ENCODE data around the gene RIIAD1.

The RIIAD1 gene

GRCh38 chr1:151718666-151719065 lies 2.7 kb upstream of the RIIAD1 start:
- Histone ChIP-seq H3K4me3 (replicated peaks; ENCODE audit: insufficient read depth, low read length) (no peak overlapping the region), H3K27ac (replicated peaks) (no peak overlapping the region), H3K27me3 (ENCODE audit: insufficient read depth, poor library complexity, severe bottlenecking) (peaks cover 55% of the 10 kb centered on the region)
- no peak for DNase-seq (ENCODE audit: low read depth in 1 of 2, low spot score in 1 of 2)
- no peak for TF ChIP-seq SPI1 (IDR thresholded peaks at IDR 0.05; ENCODE audit: borderline replicate concordance, low read depth)
- no peak for TF ChIP-seq REST (IDR thresholded peaks at IDR 0.05; ENCODE audit: insufficient replicate concordance, low read depth)
- TF ChIP-seq, protein P1, sequence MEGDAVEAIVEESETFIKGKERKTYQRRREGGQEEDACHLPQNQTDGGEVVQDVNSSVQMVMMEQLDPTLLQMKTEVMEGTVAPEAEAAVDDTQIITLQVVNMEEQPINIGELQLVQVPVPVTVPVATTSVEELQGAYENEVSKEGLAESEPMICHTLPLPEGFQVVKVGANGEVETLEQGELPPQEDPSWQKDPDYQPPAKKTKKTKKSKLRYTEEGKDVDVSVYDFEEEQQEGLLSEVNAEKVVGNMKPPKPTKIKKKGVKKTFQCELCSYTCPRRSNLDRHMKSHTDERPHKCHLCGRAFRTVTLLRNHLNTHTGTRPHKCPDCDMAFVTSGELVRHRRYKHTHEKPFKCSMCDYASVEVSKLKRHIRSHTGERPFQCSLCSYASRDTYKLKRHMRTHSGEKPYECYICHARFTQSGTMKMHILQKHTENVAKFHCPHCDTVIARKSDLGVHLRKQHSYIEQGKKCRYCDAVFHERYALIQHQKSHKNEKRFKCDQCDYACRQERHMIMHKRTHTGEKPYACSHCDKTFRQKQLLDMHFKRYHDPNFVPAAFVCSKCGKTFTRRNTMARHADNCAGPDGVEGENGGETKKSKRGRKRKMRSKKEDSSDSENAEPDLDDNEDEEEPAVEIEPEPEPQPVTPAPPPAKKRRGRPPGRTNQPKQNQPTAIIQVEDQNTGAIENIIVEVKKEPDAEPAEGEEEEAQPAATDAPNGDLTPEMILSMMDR (IDR thresholded peaks at IDR 0.05; ENCODE audit: insufficient read depth, low read length): no peak
- no peak for TF ChIP-seq POLR2AphosphoS5 (IDR thresholded peaks at IDR 0.05; ENCODE audit: low read depth)
- no peak for TF ChIP-seq GABPA (IDR thresholded peaks at IDR 0.05; ENCODE audit: low read depth)

DNA sequence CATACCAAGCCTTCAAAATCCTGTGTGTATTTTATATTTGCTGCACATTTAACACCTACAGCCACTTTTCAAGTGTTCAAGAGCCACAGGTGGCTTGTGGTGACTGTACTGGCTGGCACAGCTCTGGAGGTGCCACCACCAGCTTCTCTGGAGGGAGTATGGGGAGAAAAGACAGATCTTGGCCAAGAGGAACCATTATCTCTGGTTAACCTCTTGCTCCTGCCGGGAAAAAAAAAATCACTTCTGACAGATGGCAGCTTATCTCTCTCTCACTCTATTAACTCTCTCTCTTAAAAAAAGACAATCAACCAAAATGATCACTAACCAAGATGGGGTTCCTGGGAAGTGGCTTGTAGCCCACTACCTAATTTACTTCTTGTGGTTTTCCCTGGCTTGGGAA lies 1.2 kb upstream of the RIIAD1 start:
- no peak for TF ChIP-seq POLR2AphosphoS5 (IDR thresholded peaks at IDR 0.05; ENCODE audit: low read depth)
- TF ChIP-seq GABPA (IDR thresholded peaks at IDR 0.05; ENCODE audit: low read depth): no peak
- TF ChIP-seq, protein P1 (IDR thresholded peaks at IDR 0.05; ENCODE audit: insufficient read depth, low read length): no peak
- TF ChIP-seq SPI1 (IDR thresholded peaks at IDR 0.05; ENCODE audit: borderline replicate concordance, low read depth): no peak
- TF ChIP-seq REST (IDR thresholded peaks at IDR 0.05; ENCODE audit: insufficient replicate concordance, low read depth): no peak
- Histone ChIP-seq H3K27ac (replicated peaks) (no peak overlapping the region), H3K4me3 (replicated peaks; ENCODE audit: insufficient read depth, low read length) (no peak overlapping the region), H3K27me3 (ENCODE audit: insufficient read depth, poor library complexity, severe bottlenecking) (peaks cover 59% of the 10 kb centered on the region)
- no peak for DNase-seq (ENCODE audit: low read depth in 1 of 2, low spot score in 1 of 2)

DNA sequence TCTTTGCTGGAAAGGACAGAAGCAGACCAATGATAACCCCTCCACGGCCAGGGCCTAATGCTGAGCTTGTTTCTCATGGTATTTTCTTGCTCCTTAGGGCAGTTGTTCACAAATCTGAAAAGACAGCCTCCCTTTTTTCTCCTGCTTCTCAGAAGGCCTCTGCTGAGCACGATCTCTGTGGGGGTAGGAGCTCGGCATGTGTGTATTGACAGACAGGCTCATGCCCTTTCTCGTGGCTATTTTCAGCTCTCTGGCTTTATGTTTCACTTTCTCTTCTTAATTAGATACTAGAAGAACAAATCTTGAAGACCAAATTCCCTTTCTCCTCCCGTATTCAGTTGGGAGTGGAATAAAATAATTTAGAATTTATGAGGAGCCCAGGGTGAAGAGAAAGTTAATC lies 768 bp upstream of the RIIAD1 start:
- DNase-seq (ENCODE audit: low read depth in 1 of 2, low spot score in 1 of 2): no peak
- H3K27me3 ChIP-seq (ENCODE audit: insufficient read depth, poor library complexity, severe bottlenecking): peaks cover 55% of the 10 kb centered on the region
- no peak for TF ChIP-seq POLR2AphosphoS5 (IDR thresholded peaks at IDR 0.05; ENCODE audit: low read depth)
- TF ChIP-seq GABPA (IDR thresholded peaks at IDR 0.05; ENCODE audit: low read depth): no peak
- TF ChIP-seq, protein P1 (IDR thresholded peaks at IDR 0.05; ENCODE audit: insufficient read depth, low read length): no peak
- no peak for TF ChIP-seq REST (IDR thresholded peaks at IDR 0.05; ENCODE audit: insufficient replicate concordance, low read depth)
- TF ChIP-seq SPI1 (IDR thresholded peaks at IDR 0.05; ENCODE audit: borderline replicate concordance, low read depth): no peak
- H3K4me3 ChIP-seq (replicated peaks; ENCODE audit: insufficient read depth, low read length): no peak overlapping the region
- H3K27ac ChIP-seq (replicated peaks): no peak overlapping the region

All from HL-60 (cell line).